ENCODE data around the gene SLC25A26. TPM values are rescaled to one million over a fixed set of nuclear protein-coding genes. Genes with fewer than 3 reads are reported as not detected.

Gene SLC25A26
- total and polyA plus RNA-seq, 4 donors: 19.8 to 23.4 (median 22.5) TPM

DNA sequence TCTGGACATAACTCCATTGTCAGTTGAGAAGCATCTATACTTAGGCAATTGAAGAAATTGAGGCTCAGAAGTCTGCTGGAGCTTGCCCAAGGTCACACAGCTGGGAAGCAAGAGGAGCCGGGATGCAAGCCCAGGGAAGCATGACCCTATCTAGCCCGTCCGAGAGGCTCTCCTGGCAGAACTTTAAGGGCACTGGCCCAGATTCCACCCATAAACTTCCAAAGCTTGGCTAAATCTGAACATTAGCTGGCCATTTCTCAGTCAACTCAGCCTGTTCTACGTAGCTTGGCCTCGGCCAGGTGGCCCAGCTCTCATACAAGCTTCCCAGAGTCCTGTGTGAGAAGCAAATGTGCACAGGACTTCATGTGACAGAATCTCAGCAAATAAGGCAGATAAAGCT is 204.2 kb downstream of the SLC25A26 start:
- Histone ChIP-seq H3K9me3 (ENCODE audit: control insufficient read depth, insufficient read depth, low read length) (peaks cover 5% of the 10 kb centered on the region), H3K27me3 (ENCODE audit: control insufficient read depth, insufficient read depth, low read length) (no peaks in the 10 kb centered on the region), H3K27ac (ENCODE audit: low read depth, low read length) (peak overlapping the region; percentile 68), H3K36me3 (ENCODE audit: control insufficient read depth, insufficient read depth, low read length) (no peaks in the 10 kb centered on the region), H3K4me3 (ENCODE audit: low read depth, low read length) (no peak overlapping the region), H3K4me1 (ENCODE audit: control insufficient read depth, insufficient read depth, low read length) (peaks cover 23% of the 10 kb centered on the region)
- 37% methylated on average over 5 of the region's 5 CpGs for WGBS (ENCODE audit: insufficient coverage)
- peak in 1 of 6 donors; percentile 67 for DNase-seq (ENCODE audit: low read depth in 4 of 6, low spot score in 6 of 6)

- 80% methylated on average over 1 of the region's 7 CpGs for WGBS (ENCODE audit: insufficient coverage)
- peak in 2 of 6 donors; percentile 64 to 75 for DNase-seq (ENCODE audit: low read depth in 4 of 6, low spot score in 6 of 6)
- H3K4me1 ChIP-seq (ENCODE audit: control insufficient read depth, insufficient read depth, low read length): peaks cover 28% of the 10 kb centered on the region
Measured at GRCh38 chr3:66425576-66426114, 204.8 kb downstream of the SLC25A26 start.

GRCh38 chr3:66426135-66426534 is 205.3 kb downstream of the SLC25A26 start:
- no peaks in the 10 kb centered on the region for H3K27me3 ChIP-seq (ENCODE audit: control insufficient read depth, insufficient read depth, low read length)
- no peak for DNase-seq (ENCODE audit: low read depth in 4 of 6, low spot score in 6 of 6)
- H3K4me1 ChIP-seq (ENCODE audit: control insufficient read depth, insufficient read depth, low read length): peaks cover 33% of the 10 kb centered on the region
- peaks cover 5% of the 10 kb centered on the region for H3K9me3 ChIP-seq (ENCODE audit: control insufficient read depth, insufficient read depth, low read length)
- H3K27ac ChIP-seq (ENCODE audit: low read depth, low read length): peak overlapping the region; percentile 17
- H3K36me3 ChIP-seq (ENCODE audit: control insufficient read depth, insufficient read depth, low read length): no peaks in the 10 kb centered on the region
- no peak overlapping the region for H3K4me3 ChIP-seq (ENCODE audit: low read depth, low read length)
- 57% methylated on average over 1 of the region's 1 CpG for WGBS (ENCODE audit: insufficient coverage)

More at GRCh38 chr3:66425576-66426114, 204.8 kb downstream of the SLC25A26 start:
- H3K9me3 ChIP-seq (ENCODE audit: control insufficient read depth, insufficient read depth, low read length): peaks cover 5% of the 10 kb centered on the region
- no peaks in the 10 kb centered on the region for H3K27me3 ChIP-seq (ENCODE audit: control insufficient read depth, insufficient read depth, low read length)
- H3K4me3 ChIP-seq (ENCODE audit: low read depth, low read length): no peak overlapping the region
- H3K36me3 ChIP-seq (ENCODE audit: control insufficient read depth, insufficient read depth, low read length): no peaks in the 10 kb centered on the region
- H3K27ac ChIP-seq (ENCODE audit: low read depth, low read length): peak overlapping the region; percentile 68

DNA sequence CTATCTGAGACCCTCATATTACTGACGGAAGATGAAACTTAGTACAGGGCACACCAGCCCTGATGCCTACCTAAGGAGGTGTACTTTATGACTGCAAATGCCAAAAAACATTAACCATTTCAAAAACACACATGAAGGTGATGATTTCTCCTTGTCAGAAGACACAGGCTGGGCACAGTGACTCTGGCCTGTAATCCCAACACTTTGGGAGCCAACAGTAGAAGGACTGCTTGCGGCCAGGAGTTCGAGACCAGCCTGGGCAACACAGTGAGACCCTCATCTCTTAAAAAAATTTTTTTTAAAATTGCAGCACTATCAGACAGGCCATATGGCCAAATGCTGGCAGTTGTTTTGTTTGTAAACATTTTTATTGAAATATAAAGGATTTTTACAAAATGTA is 206.6 kb downstream of the SLC25A26 start:
- Histone ChIP-seq H3K36me3 (ENCODE audit: control insufficient read depth, insufficient read depth, low read length) (no peaks in the 10 kb centered on the region), H3K9me3 (ENCODE audit: control insufficient read depth, insufficient read depth, low read length) (no peaks in the 10 kb centered on the region), H3K4me1 (ENCODE audit: control insufficient read depth, insufficient read depth, low read length) (peaks cover 45% of the 10 kb centered on the region), H3K27ac (ENCODE audit: low read depth, low read length) (peak overlapping the region; percentile 30), H3K27me3 (ENCODE audit: control insufficient read depth, insufficient read depth, low read length) (no peaks in the 10 kb centered on the region), H3K4me3 (ENCODE audit: low read depth, low read length) (no peak overlapping the region)
- no peak for DNase-seq (ENCODE audit: low read depth in 4 of 6, low spot score in 6 of 6)
- WGBS (ENCODE audit: insufficient coverage): 83% methylated on average over 1 of the region's 3 CpGs

DNA sequence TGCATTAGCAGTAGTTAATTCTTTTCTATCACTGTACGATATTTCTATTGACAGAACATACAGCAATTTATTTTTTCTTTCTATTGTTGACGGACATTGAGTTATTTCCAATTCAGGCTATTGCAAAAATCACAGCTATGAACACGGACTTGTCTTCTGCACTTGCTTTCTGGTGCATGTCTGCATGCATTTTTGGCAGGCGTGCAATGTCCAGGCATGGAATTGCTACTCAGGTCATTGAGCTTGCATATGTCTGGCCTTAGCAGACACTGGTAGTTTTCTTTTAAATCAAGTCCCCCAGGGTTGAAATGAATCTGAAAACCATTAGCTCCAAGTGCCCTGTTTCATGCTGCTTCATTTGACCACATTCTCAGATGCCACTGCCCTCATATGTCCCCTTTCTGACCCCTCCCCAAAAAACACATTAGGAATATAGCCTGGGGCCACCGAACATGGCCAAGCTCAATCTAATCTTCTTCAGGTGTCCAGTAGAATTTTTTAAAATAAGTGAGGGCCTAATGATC is 207.2 kb downstream of the SLC25A26 start:
- H3K4me3 ChIP-seq (ENCODE audit: low read depth, low read length): no peak overlapping the region
- DNase-seq (ENCODE audit: low read depth in 4 of 6, low spot score in 6 of 6): no peak
- WGBS (ENCODE audit: insufficient coverage): 51% methylated on average over 4 of the region's 5 CpGs
- H3K9me3 ChIP-seq (ENCODE audit: control insufficient read depth, insufficient read depth, low read length): no peaks in the 10 kb centered on the region
- H3K27me3 ChIP-seq (ENCODE audit: control insufficient read depth, insufficient read depth, low read length): no peaks in the 10 kb centered on the region
- no peaks in the 10 kb centered on the region for H3K36me3 ChIP-seq (ENCODE audit: control insufficient read depth, insufficient read depth, low read length)
- H3K27ac ChIP-seq (ENCODE audit: low read depth, low read length): peak overlapping the region; percentile 30
- peaks cover 51% of the 10 kb centered on the region for H3K4me1 ChIP-seq (ENCODE audit: control insufficient read depth, insufficient read depth, low read length)

Small RNA genes within 50 kb of the gene (small RNA-seq; reads per million reads assigned to genes)
- gene RN7SL482P (ENCODE audit: low replicate concordance) (not detected), gene RNU6-787P (ENCODE audit: low replicate concordance) (not detected)

Other genes starting within 250 kb of the SLC25A26 start
- 10 to 100 TPM; 41.5 to 86.3 TPM for gene MAGI1, start 182.1 kb upstream of the SLC25A26 start, total RNA-seq
- gene MAGI1, start 182.1 kb upstream of the SLC25A26 start, polyA plus RNA-seq (ENCODE audit: insufficient read length in 2 of 2): 10 to 100 TPM; 56.5 to 68.9 TPM